Right ventricle myocardium inferior (tissue), 1 donor: ENCODE data around the gene GIMAP2. TPM values are rescaled to one million over a fixed set of nuclear protein-coding genes. Genes with fewer than 3 reads are reported as not detected.
"Not testable (repeated sequence)": the region's sequence is repeated elsewhere in the genome, so short reads cannot be mapped to it uniquely, and the experiment has no call there.

Experiments used
- ATAC-seq: fragments of 200-7000 bp; cut with Tn5 transposase; one replicate; pipeline ENCODE4 v1.9.1; 2020; ENCODE audit warnings: mild to moderate bottlenecking, moderate library complexity
- DNase-seq: peaks from one replicate; pipeline ENCODE4 v3.0.0; 2021; ENCODE audit errors: missing footprints
- intact Hi-C: fragments of 100-400 bp; cut with DNase I; formaldehyde crosslinking; loops from one replicate; pipeline ENCODE4 v1.11.0; 2022
- total RNA-seq: library from RNA; stranded (reverse); fragmentation: NEBNext Ultra II Directional; extraction: Animal tissue kit (Norgen Biotek cat#: 25700); gene quantifications from one replicate; pipeline ENCODE4 v1.2.1, GENCODE V29; 2021
- donor health status: DM: no; HTN: yes; CAD: no; lungs with severe emphysema.

The GIMAP2 gene
- total RNA-seq, 1 donor from 2014 or later = 6.2 TPM

- DNase-seq, intact Hi-C loops, ATAC-seq: not testable (repeated sequence)
Measured at GRCh38 chr7:150671798-150672585, 13.5 kb upstream of the GIMAP2 start.

DNA sequence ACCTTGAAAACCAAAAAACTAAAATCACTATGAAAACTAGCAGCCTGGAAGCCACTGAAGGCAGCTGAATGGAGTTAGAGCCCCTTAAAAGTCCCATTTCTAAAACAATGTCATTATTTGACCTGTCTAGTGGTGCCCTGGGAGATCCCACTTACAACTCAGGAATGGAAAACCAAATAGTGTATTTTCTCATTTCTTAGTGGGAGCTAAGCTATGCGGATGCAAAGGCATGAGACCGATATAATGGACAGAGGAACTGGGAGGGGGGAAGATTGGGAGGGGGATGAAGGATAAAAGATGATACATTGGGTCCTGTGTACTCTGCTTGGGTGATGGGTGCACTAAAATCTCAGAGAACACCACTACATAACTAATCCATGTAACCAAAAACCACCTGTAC is 9.8 kb upstream of the GIMAP2 start:
- DNase-seq (no peak), ATAC-seq (no peak)
- intact Hi-C loops = loop anchor here (5.0 kb wide), 1 partner anchor 62 kb away; the partner anchor contains the start of gene GIMAP5

DNA sequence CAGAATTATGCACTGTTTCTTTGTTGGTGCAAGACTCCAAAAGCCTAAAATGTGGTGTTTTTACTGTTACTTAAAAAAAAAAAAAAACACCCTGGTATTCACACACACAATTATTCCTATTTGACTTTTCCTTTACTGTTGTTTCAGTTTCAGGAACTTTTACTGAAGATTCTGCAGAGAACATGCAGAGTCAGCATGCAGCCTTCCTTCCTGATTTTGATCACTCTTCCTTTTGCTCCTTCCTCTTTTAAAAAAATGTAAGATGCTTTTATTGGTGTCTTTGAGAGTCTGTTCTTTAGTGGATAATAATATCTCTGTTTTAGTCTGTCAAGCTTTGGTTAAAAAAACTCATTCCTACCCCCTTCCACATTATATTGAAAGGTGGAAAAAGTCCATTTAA is 9.2 kb upstream of the GIMAP2 start:
- intact Hi-C loops = loop anchor here (5.0 kb wide), 1 partner anchor 61 kb away; the partner anchor contains the start of gene GIMAP5
- DNase-seq = not testable (repeated sequence)
- ATAC-seq = peak; percentile 50

DNA sequence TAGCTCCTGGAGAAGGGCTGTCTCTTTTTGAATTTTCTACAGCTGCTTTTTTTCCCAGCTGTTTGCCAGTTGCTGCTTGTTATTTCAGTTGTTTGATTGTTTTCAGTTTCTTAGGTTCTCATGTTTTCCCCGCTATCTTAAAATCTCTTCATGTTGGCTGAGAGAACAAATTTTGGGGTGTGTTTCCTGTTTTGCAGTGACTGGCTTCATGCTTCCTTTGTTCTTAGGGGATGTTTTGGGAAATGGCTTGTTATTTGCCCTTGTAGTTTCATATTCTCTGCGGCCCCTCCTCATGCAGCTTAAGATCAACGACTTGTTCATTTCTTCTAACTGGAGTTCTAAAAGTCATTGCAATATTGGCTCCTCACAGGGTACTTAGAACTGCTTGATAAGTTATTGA is 8.7 kb upstream of the GIMAP2 start:
- intact Hi-C loops = loop anchor here (5.0 kb wide), 1 partner anchor 60 kb away; the partner anchor contains the start of gene GIMAP5
- not testable (repeated sequence) for DNase-seq
- peak; percentile 23 for ATAC-seq

- intact Hi-C loops = loop anchor here (5.0 kb wide), 1 partner anchor 59 kb away; the partner anchor contains the start of gene GIMAP5
- ATAC-seq, DNase-seq: not testable (repeated sequence)
Measured at GRCh38 chr7:150678601-150679000, 6.9 kb upstream of the GIMAP2 start.

DNA sequence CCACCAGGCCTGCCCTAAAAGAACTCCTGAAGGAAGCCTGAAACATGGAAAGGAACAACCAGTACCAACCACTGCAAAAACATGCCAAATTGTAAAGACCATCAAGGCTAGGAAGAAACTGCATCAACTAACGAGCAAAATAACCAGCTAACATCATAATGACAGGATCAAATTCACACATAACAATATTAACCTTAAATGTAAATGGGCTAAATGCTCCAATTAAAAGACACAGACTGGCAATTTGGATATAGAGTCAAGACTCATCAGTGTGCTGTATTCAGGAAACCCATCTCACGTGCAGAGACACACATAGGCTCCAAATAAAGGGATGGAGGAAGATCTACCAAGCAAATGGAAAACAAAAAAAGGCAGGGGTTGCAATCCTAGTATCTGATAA is 5.1 kb upstream of the GIMAP2 start:
- ATAC-seq, intact Hi-C loops: not testable (repeated sequence)

GRCh38 chr7:150686030-150686631 is 625 bp downstream of the GIMAP2 start:
- ATAC-seq (peak; percentile 26), DNase-seq (no peak)
- intact Hi-C loops = no loop called here

More for the DNA sequence above, 5.1 kb upstream of the GIMAP2 start:
- not testable (repeated sequence) for DNase-seq

DNA sequence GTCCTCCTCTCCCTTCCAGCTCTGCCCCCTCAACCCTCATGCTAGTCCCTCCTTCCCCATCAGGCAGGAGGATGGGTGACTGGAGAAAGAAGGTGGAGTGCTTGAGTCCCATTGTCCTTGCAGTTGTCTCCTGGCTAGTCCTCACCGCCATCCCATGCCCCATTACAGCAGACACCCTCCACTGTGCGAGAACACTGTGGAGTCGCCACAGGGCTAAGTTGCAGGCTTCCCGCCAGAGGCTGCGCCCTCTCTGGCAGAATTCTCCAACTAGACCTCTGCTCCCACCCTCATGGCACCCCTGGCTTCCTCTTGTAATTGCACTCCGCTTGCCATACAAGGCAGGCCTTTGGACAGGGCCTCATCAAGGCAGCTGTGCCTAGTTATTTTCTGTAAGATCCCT is 3.1 kb downstream of the GIMAP2 start:
- intact Hi-C loops = no loop called here
- DNase-seq (no peak), ATAC-seq (no peak)

- ATAC-seq = no peak
- no peak for DNase-seq
- intact Hi-C loops = no loop called here
Measured at GRCh38 chr7:150695654-150696053, 10.1 kb downstream of the GIMAP2 start.

GRCh38 chr7:150703209-150703608 is 17.7 kb downstream of the GIMAP2 start:
- ATAC-seq (no peak), DNase-seq (no peak)
- intact Hi-C loops = no loop called here

- DNase-seq (no peak), ATAC-seq (no peak)
- intact Hi-C loops = no loop called here
Measured at GRCh38 chr7:150715293-150715692, 29.8 kb downstream of the GIMAP2 start.

- ATAC-seq (no peak), DNase-seq (no peak)
- intact Hi-C loops = loop anchor here (2.0 kb wide), 3 partner anchors 23 to 83 kb away; partner anchors contain the start of genes GIMAP2 and GIMAP6
Measured at GRCh38 chr7:150715738-150716137, 30.2 kb downstream of the GIMAP2 start.

DNA sequence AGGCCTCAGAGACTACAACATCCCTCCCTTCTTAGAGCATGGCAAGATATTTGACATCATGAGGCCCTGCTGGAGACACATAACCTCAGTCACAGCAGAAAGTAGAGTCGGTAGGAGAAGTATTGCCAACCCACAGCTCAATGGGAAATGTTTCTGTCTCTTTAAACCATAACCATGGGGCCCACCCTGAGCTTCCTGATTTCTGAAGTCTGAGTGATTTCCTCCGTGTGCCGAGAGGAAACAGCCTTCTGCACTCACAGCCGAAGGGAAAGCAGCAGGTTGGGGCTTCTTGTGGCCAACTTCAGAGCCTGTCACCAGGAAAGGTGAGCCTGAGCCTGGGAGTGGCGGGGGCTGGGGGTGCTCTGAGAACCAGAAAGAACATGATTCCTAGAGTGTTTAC is 30.9 kb downstream of the GIMAP2 start, which contains the start of gene GIMAP1:
TSS of gene GIMAP1 (plus strand) at position 246 of the 400 bp plus-strand sequence. CDS start 2,435 bp downstream, outside the sequence.
- intact Hi-C loops = loop anchor here (2.0 kb wide), 3 partner anchors 22 to 84 kb away; partner anchors contain the start of genes GIMAP2 and GIMAP6
- ATAC-seq (peak; percentile 82), DNase-seq (peak; percentile 70)

- intact Hi-C loops = loop anchor here (2.0 kb wide), 3 partner anchors 22 to 84 kb away; partner anchors contain the start of genes GIMAP2 and GIMAP6
- ATAC-seq = no peak
- DNase-seq = no peak
Measured at GRCh38 chr7:150716939-150717338, 31.4 kb downstream of the GIMAP2 start.

GRCh38 chr7:150717814-150718420 is 32.4 kb downstream of the GIMAP2 start:
- intact Hi-C loops = loop anchor here (2.0 kb wide), 3 partner anchors 21 to 85 kb away; partner anchors contain the start of genes GIMAP2 and GIMAP6
- DNase-seq = no peak
- ATAC-seq = no peak

GRCh38 chr7:150719436-150719835 is 33.9 kb downstream of the GIMAP2 start:
- DNase-seq (no peak), ATAC-seq (no peak)
- intact Hi-C loops = no loop called here

DNA sequence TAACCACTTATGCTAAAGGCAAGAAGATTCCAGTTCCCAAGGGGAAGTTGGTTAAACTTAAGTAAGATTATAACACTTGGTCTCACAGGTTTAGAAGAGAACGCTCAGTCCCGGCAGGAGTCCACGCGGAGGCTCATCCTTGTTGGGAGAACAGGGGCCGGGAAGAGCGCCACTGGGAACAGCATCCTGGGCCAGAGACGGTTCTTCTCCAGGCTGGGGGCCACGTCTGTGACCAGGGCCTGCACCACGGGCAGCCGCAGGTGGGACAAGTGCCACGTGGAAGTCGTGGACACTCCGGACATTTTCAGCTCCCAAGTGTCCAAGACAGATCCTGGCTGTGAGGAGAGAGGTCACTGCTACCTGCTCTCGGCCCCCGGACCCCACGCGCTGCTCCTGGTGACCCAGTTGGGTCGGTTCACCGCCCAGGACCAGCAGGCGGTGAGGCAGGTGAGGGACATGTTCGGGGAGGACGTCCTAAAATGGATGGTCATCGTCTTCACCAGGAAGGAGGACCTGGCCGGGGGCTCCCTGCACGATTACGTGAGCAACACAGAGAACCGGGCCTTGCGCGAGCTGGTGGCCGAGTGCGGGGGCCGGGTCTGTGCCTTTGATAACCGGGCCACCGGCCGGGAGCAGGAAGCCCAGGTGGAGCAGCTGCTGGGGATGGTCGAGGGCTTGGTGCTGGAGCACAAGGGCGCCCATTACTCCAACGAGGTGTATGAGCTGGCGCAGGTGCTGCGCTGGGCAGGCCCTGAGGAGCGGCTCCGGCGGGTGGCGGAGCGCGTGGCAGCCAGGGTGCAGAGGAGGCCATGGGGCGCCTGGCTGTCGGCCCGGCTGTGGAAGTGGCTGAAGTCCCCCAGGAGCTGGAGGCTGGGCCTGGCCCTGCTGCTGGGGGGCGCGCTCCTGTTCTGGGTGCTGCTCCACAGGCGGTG is 34.7 kb downstream of the GIMAP2 start:
- intact Hi-C loops = no loop called here
- DNase-seq (peak; percentile 67), ATAC-seq (no peak)

GRCh38 chr7:150721970-150722373 is 36.5 kb downstream of the GIMAP2 start:
- intact Hi-C loops = no loop called here

More at GRCh38 chr7:150721970-150722373, 36.5 kb downstream of the GIMAP2 start:
- DNase-seq (no peak), ATAC-seq (peak; percentile 31)
